ENCODE results near the gene GNAS-AS1.

GNAS-AS1 gene

DNA sequence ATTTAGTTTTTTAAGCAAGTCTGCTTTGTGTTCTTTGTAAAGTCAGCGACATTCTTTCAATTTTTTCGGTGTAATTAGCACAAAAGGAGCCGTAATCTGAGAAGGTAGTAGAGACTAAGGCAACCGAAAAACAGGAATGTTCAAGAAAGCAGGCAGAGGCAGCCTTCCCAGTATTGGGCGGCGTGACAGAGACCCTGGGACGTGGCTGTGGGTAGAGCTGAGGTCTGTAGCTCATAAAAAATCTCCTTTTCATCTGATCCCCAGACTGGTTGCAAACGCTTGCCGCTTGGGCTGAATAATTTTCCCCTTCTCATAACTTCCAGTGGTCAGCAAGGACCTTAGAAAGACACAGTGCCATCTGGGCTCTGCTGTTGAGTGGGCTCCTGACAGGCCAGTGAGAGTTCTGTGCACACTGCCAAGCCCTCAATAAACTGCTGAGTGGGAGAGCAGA is 32.6 kb upstream of the GNAS-AS1 start:
- DNase-seq = no peak

- DNase-seq = no peak
These were observed 32.0 kb upstream of the GNAS-AS1 start for GRCh38 chr20:58882704-58883089.

DNA sequence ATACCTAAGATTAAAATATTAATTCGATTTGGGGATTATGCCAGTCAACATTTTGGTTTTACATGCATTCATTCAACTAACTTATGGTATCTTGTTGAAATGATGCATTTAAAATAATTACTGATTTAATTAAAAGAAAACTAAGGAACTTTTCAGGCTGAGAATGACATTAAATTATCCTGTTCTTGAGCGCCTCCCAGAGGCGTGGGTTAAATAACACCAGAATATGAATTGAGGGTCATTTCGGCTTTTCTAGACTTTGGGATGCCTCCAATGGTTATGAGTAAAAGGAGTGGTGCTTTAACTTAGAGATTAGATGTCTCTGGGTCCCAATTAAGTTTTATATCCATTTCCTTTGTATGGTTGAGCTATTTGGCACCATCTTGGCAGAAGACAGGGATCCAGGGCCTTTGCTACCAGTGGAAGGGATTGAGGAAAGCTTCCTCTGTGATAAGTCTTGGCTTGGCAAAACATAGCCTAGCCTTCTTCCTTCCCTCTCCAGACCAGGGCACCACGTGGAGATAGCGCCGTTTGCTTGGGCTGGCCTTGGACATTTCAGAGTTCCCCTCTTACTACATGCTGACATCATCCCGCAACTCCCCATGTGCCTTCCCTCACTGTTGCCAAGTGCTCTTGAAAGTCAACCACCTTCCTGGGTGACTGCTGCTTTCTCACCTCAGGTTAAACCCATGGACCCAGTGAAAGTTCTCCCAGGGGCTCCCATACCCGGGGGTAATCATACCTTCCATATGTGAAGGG is 30.5 kb upstream of the GNAS-AS1 start:
- DNase-seq = no peak

DNA sequence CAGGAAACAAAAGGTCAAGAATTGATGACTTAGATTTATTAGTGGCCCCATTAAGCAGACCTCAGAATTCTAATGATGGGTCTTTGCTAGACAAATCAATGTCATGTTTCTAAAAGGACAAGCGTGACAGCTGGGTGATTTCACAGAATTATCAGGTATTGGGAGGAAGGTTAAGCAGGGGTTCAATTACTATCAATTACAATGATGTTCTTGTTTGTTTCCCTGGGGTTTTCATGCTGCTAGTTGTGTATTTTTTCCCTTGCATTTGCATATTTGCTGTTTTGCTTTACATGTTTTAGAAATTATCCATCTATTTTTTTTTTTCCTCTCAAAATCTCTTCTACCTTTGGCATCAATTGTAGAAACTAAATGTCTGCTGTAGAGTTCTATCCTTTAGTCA is 29.7 kb upstream of the GNAS-AS1 start:
- no peak for DNase-seq

- DNase-seq = no peak
These were observed 27.7 kb upstream of the GNAS-AS1 start for GRCh38 chr20:58878399-58878798.

- no peak for DNase-seq
These were observed 27.3 kb upstream of the GNAS-AS1 start for GRCh38 chr20:58877976-58878360.

GRCh38 chr20:58877050-58877975 is 26.6 kb upstream of the GNAS-AS1 start:
- DNase-seq = no peak

GRCh38 chr20:58876437-58876836 is 25.7 kb upstream of the GNAS-AS1 start:
- no peak for DNase-seq

DNA sequence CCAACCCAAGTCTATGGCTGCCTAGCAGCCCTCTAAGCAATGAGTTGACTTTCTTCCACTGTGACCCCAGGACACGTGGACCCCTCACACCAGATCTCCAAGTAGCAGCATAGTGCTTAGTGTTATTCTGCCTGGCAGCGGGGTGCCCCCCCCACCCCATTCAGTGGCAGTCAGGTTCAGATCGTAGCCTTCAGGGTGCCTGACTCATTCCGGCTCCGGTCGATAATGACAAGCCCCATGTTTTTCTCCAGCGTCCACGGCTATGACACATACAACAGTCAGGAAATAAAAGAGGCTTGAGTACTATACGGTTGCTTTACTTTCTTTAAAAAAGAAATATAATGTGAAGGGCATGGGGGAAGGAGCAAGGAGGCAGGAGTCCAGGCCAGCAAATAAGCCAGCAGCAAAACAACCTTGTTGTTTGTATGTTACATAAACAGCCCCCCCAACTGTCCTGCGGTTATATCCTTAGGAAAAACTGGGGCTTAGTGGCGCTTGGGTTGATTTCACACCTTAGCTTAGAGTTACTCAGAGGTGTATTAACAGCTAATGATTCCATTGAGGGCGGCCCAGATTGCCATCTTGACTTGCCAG is 24.9 kb upstream of the GNAS-AS1 start:
- no peak for DNase-seq

DNA sequence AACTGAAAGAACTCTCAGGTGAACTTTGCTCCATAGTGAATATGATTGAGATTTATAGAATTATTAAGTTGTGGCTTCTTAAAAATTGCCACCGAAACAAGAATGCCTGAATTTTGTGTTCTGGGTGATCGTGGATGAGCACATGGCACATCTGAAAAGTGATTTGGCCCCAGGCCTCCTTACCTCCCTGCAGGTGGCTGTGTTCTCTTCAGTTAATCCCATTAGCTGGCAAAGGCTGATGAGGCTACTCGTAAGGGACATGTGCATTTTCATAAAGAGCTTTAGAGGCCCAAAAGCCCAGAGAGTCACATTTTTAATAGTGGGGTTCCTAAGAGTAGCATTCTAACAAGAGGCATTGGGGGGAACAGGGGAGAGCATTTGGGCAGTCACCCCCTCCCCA is 24.4 kb upstream of the GNAS-AS1 start:
- DNase-seq = no peak

DNA sequence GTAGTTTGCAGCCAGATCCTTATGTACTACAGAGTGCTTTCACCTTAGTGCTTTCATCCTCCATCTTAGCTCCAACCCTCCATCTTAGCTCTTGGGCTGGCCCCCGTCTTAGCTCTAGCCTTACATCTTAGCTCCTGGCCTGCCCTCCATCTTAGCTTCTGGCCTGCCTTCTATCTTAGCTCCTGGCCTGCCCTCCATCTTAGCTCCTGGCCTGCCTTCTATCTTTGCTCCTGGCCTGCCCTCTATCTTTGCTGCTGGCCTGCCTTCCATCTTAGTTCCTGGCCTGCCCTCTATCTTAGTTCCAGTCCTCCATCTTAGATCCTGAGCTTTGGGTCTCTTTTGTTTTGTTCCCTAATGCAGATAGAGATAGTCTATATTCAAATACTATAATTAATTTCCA is 23.8 kb upstream of the GNAS-AS1 start:
- DNase-seq = no peak

GRCh38 chr20:58871533-58872102 is 20.9 kb upstream of the GNAS-AS1 start:
- DNase-seq = no peak

- no peak for DNase-seq
These were observed 19.8 kb upstream of the GNAS-AS1 start for GRCh38 chr20:58870293-58871014.

GRCh38 chr20:58869662-58870227 is 19.0 kb upstream of the GNAS-AS1 start:
- no peak for DNase-seq

- no peak for DNase-seq
These were observed 18.1 kb upstream of the GNAS-AS1 start for GRCh38 chr20:58868795-58869194.

GRCh38 chr20:58867211-58867610 is 16.5 kb upstream of the GNAS-AS1 start:
- no peak for DNase-seq

DNA sequence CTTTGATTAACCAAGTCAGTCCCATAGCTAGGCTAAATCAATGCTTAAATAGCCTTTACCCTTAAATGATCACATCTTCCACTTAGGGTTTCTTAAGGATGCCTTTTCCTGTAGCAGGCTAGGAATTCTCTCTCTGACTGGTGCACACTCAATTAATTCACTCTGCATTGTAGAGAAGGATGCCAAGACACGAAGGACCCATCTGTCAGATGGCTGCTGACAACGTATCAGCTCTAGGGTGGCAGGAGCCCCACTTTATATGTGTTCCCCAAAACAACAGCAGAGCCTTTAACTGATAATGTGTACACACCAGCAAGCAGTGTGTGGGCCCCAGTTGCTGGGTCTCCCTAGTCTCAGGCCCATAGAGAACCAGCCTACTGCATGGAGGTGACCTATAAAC is 15.1 kb upstream of the GNAS-AS1 start:
- no peak for DNase-seq

DNA sequence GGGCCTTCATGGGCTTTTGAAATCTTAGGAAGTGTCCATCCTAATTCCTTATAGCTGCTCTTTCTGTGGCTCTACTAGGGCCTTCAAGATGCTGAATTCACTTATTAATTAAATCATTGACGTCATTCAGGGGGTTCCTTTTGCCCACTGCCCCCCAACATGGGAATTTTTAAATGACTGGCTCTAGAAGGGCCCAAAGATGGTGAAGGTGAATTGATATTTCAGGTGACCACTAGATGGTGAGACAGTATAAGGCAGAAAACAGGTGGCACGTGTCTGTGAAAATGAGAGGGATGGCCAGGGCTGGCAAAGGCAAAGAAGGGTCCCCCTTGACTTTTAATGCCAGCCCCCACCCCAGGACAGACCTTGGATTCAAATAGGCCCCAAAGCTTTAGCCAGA is 13.6 kb upstream of the GNAS-AS1 start:
- DNase-seq = no peak

DNA sequence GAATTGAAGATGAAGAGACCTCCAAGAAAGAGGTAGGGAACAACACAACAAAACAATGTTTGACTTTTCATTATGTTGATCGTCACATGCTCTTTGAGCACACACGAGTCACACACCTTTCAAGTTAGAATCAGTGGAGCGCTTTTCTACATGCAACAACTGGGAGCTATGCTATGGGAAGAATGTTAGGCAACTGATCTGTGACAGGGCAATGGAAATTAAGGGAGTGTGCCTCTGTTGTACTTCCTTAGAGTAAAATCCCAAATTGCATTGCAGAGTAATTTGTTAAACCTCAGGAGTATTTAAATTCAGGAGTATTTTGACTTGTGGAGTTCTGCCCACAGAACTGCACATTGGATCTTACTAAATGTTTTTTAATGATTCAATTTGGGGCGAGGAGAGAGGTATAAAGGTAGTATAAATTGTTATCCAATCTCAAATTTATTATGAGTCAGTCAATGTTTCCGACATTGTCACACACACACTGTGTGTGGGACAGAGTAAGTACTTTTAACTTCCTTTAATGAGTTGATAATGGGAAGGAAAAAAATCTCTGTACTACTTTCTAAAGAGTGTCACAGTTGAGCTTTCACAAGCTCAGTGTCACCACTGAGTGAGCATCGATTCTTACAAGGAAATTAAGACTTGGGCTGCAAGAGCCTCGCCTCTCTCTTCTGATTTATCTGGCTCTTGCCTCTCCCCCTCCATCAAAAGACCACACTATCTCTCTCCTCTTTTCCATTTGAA is 12.5 kb upstream of the GNAS-AS1 start:
- no peak for DNase-seq

- DNase-seq = no peak
These were observed 5.0 kb upstream of the GNAS-AS1 start for GRCh38 chr20:58855506-58856389.

All from GDM1 (cell line).